Neural progenitor cell (in vitro differentiated cells): ENCODE results near the gene TGM4. TPM values are rescaled to one million over a fixed set of nuclear protein-coding genes. Genes with fewer than 3 reads are reported as not detected.

Source experiments
- DNase-seq: peaks from one replicate; pipeline ENCODE4 v3.0.0-alpha.2; 2016; ENCODE audit warnings: low spot score
- H2AFZ ChIP-seq: fragments of 200-600 bp; sonication (generic); replicated peaks from 2 replicates; pipeline ENCODE4 v1.6.1; 2016; ENCODE audit warnings: antibody characterized with exemption
- H3F3A ChIP-seq: fragments of 200-600 bp; sonication (generic); 2 replicates; pipeline ENCODE4 v1.6.1; 2016; ENCODE audit warnings: antibody characterized with exemption, low read depth
- H3K27ac ChIP-seq: fragments of 200-600 bp; sonication (generic); 2 replicates; pipeline ENCODE4 v1.5.1; 2016; ENCODE audit warnings: mild to moderate bottlenecking
- H3K27me3 ChIP-seq: fragments of 200-600 bp; sonication (generic); 2 replicates; pipeline ENCODE4 v1.6.1; 2016; ENCODE audit warnings: mild to moderate bottlenecking, moderate library complexity
- H3K36me3 ChIP-seq: fragments of 200-600 bp; sonication (generic); 2 replicates; pipeline ENCODE4 v1.5.1; 2016
- H3K4me1 ChIP-seq: fragments of 200-600 bp; sonication (generic); 2 replicates; pipeline ENCODE4 v1.6.1; 2016; ENCODE audit warnings: mixed run types
- H3K4me2 ChIP-seq: fragments of 200-600 bp; sonication (generic); 2 replicates; pipeline ENCODE4 v1.6.1; 2016
- H3K4me3 ChIP-seq: fragments of 200-600 bp; sonication (generic); 2 replicates; pipeline ENCODE4 v1.5.1; 2016
- H3K79me2 ChIP-seq: fragments of 200-600 bp; sonication (generic); 2 replicates; pipeline ENCODE4 v1.6.1; 2016; ENCODE audit warnings: low read depth
- H3K9ac ChIP-seq: fragments of 200-600 bp; sonication (generic); 2 replicates; pipeline ENCODE4 v1.6.1; 2016
- H3K9me3 ChIP-seq: fragments of 200-600 bp; sonication (generic); 2 replicates; pipeline ENCODE4 v1.5.1; 2016; ENCODE audit warnings: low read depth
- H4K20me1 ChIP-seq: fragments of 200-600 bp; sonication (generic); 2 replicates; pipeline ENCODE4 v1.6.1; 2016; ENCODE audit warnings: low read depth
- H3K27ac Mint-ChIP-seq: 3 replicates; pipeline ENCODE4 v1.8.0; 2021; ENCODE audit warnings: mixed read lengths
- H3K27me3 Mint-ChIP-seq: 2 replicates; pipeline ENCODE4 v1.8.0; 2022; ENCODE audit warnings: low read depth, mild to moderate bottlenecking, inconsistent platforms, moderate library complexity, mixed read lengths; ENCODE audit not compliant: insufficient read depth
- H3K36me3 Mint-ChIP-seq: 3 replicates; pipeline ENCODE4 v1.8.0; 2021; ENCODE audit warnings: mixed read lengths
- H3K4me1 Mint-ChIP-seq: 3 replicates; pipeline ENCODE4 v1.8.0; 2021; ENCODE audit warnings: mixed read lengths
- H3K4me3 Mint-ChIP-seq: 3 replicates; pipeline ENCODE4 v1.8.0; 2021; ENCODE audit warnings: mild to moderate bottlenecking, moderate library complexity, mixed read lengths
- H3K9me3 Mint-ChIP-seq: 3 replicates; pipeline ENCODE4 v1.8.0; 2020; ENCODE audit warnings: mixed read lengths
- EZH2 ChIP-seq: fragments of 200-600 bp; sonication (generic); IDR thresholded peaks from 2 replicates; pipeline ENCODE4 v1.6.1; 2017; ENCODE audit warnings: antibody characterized with exemption, mild to moderate bottlenecking, moderate library complexity
- EZH2phosphoT487 ChIP-seq: fragments of 200-600 bp; sonication (generic); IDR thresholded peaks from 2 replicates; pipeline ENCODE4 v1.6.1; 2017; ENCODE audit warnings: antibody characterized with exemption
- total RNA-seq: library from RNA; depleted of rRNA; stranded (reverse); fragments of >200 nt; gene quantifications from 2 replicates; pipeline ENCODE4 v1.2.3, GENCODE V29; 2015; ENCODE audit warnings: low replicate concordance
- TF ChIP-seq, protein P1 (sequence below): fragments of 200-600 bp; sonication (generic); IDR thresholded peaks from 2 replicates; pipeline ENCODE4 v1.5.1; 2017; ENCODE audit warnings: antibody characterized with exemption, mild to moderate bottlenecking

Gene TGM4
- total RNA-seq, 1 donor from 2014 or later = 0.04 TPM

DNA sequence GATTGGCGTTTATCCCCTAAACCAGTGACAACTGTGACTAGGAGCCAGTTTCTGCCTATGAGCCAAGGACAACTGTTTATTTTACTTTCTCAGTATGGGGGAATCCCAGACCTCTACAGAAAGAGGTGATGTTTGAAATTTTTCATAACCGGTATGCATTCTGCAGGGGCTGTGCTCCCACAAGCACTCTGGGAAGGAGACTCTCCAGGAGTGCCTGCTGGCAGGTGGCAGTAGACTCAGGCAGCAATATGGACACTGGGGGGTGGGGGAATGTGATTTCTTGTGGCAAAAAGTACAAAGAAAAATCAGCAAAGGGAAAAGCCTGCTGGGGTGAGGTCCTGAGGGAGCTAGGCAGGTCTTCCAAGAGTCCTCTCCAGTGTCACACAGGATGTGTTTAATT lies 5.9 kb downstream of the TGM4 start:
- no peak overlapping the region for H3K4me3 Mint-ChIP-seq
- DNase-seq = no peak
- no peak overlapping the region for H3K9ac ChIP-seq
- no peaks in the 10 kb centered on the region for H3K27me3 Mint-ChIP-seq
- no peaks in the 10 kb centered on the region for H3K4me1 ChIP-seq
- H3K4me3 ChIP-seq = no peak overlapping the region
- no peaks in the 10 kb centered on the region for H3K79me2 ChIP-seq
- no peak overlapping the region for H2AFZ ChIP-seq
- no peak overlapping the region for H3K27ac ChIP-seq
- no peak overlapping the region for H3K4me2 ChIP-seq
- no peaks in the 10 kb centered on the region for H3K36me3 ChIP-seq
- H3K4me1 Mint-ChIP-seq = no peaks in the 10 kb centered on the region
- no peaks in the 10 kb centered on the region for H3K9me3 ChIP-seq
- H3K27ac Mint-ChIP-seq = no peak overlapping the region
- H3K9me3 Mint-ChIP-seq = no peaks in the 10 kb centered on the region
- H4K20me1 ChIP-seq = no peaks in the 10 kb centered on the region
- no peaks in the 10 kb centered on the region for H3K36me3 Mint-ChIP-seq
- TF ChIP-seq EZH2 = no peak
- TF ChIP-seq EZH2phosphoT487 = no peak
- TF ChIP-seq, protein P1, sequence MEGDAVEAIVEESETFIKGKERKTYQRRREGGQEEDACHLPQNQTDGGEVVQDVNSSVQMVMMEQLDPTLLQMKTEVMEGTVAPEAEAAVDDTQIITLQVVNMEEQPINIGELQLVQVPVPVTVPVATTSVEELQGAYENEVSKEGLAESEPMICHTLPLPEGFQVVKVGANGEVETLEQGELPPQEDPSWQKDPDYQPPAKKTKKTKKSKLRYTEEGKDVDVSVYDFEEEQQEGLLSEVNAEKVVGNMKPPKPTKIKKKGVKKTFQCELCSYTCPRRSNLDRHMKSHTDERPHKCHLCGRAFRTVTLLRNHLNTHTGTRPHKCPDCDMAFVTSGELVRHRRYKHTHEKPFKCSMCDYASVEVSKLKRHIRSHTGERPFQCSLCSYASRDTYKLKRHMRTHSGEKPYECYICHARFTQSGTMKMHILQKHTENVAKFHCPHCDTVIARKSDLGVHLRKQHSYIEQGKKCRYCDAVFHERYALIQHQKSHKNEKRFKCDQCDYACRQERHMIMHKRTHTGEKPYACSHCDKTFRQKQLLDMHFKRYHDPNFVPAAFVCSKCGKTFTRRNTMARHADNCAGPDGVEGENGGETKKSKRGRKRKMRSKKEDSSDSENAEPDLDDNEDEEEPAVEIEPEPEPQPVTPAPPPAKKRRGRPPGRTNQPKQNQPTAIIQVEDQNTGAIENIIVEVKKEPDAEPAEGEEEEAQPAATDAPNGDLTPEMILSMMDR = no peak
- H3F3A ChIP-seq = no peaks in the 10 kb centered on the region
- H3K27me3 ChIP-seq = no peaks in the 10 kb centered on the region

GRCh38 chr3:44883213-44883955 lies 9.0 kb downstream of the TGM4 start:
- Mint-ChIP-seq H3K36me3 (no peaks in the 10 kb centered on the region), H3K27me3 (no peaks in the 10 kb centered on the region), H3K4me1 (peaks cover 2% of the 10 kb centered on the region), H3K9me3 (no peaks in the 10 kb centered on the region), H3K4me3 (no peak overlapping the region), H3K27ac (no peak overlapping the region)
- H3K4me1 ChIP-seq = no peaks in the 10 kb centered on the region
- no peaks in the 10 kb centered on the region for H3K9me3 ChIP-seq
- H3K9ac ChIP-seq = no peak overlapping the region
- no peaks in the 10 kb centered on the region for H3K36me3 ChIP-seq
- no peaks in the 10 kb centered on the region for H3F3A ChIP-seq
- no peak overlapping the region for H3K27ac ChIP-seq
- H2AFZ ChIP-seq = no peak overlapping the region
- H3K79me2 ChIP-seq = no peaks in the 10 kb centered on the region
- H3K4me3 ChIP-seq = no peak overlapping the region
- H4K20me1 ChIP-seq = no peaks in the 10 kb centered on the region
- DNase-seq = no peak
- H3K27me3 ChIP-seq = no peaks in the 10 kb centered on the region
- H3K4me2 ChIP-seq = no peak overlapping the region
- TF ChIP-seq EZH2 (no peak), EZH2phosphoT487 (no peak)
- TF ChIP-seq, protein P1 = no peak

GRCh38 chr3:44883999-44884431 lies 9.6 kb downstream of the TGM4 start:
- Histone ChIP-seq H3K27ac (no peak overlapping the region), H3K27me3 (no peaks in the 10 kb centered on the region), H3K9me3 (no peaks in the 10 kb centered on the region), H2AFZ (no peak overlapping the region), H3F3A (no peaks in the 10 kb centered on the region), H3K9ac (no peak overlapping the region), H3K4me3 (no peak overlapping the region), H3K36me3 (no peaks in the 10 kb centered on the region), H3K4me2 (no peak overlapping the region), H3K79me2 (no peaks in the 10 kb centered on the region), H4K20me1 (no peaks in the 10 kb centered on the region), H3K4me1 (no peaks in the 10 kb centered on the region)
- Mint-ChIP-seq H3K4me1 (peaks cover 2% of the 10 kb centered on the region), H3K9me3 (no peaks in the 10 kb centered on the region), H3K27me3 (no peaks in the 10 kb centered on the region), H3K36me3 (no peaks in the 10 kb centered on the region), H3K4me3 (no peak overlapping the region), H3K27ac (no peak overlapping the region)
- no peak for DNase-seq
- TF ChIP-seq, protein P1 = no peak
- TF ChIP-seq EZH2phosphoT487 (no peak), EZH2 (no peak)
